ENCODE results near the gene GBF1. TPM values are rescaled to one million over a fixed set of nuclear protein-coding genes. Genes with fewer than 3 reads are reported as not detected.

GBF1 gene
- total RNA-seq, 1 experiment from 2014 or later = 23.7 TPM

DNA sequence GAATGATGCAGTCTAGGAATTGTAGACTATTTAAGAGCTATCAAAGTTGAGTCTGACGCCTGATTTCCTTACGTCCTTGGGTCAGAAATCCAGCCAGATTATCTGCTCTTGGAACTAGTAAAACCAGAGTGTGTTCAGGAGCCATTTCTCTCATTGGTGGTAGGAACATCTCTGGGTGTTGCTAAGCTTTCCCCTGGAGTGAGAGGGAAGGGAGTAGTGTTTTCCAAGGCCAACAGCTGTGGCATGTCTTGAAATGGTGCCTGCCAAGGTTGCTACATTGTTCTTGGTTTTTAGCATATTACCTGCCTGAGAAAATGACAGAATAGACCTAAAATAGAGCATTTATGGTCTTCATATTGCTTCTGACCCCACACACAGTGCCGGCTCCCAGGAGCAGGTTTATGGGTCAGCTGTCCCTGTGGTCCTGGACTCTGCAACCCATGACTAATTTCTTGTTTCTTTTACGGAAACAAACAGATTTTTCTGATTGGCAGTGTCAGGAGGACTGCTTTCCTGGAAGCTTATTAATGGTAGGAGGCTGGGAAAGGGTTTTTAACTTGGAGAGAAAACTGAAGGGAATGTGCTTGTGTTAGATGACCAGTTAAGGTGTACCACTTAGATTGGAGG, 17.5 kb downstream of the GBF1 start:
- H2BK20ac ChIP-seq (ENCODE audit: low read depth, low read length, poor library complexity, severe bottlenecking) = no peak overlapping the region
- Mint-ChIP-seq H3K27ac (no peak overlapping the region), H3K9me3 (no peaks in the 10 kb centered on the region), H3K36me3 (ENCODE audit: insufficient read depth in 1 of 3, low read depth in 3 of 3) (peaks cover 0 to 19% (median 17%) of the 10 kb centered on the region in 3 experiments; a peak in 5 of 7 replicates), H3K27me3 (ENCODE audit: low read depth) (no peaks in the 10 kb centered on the region), H3K4me1 (peaks cover 4% of the 10 kb centered on the region in 2 experiments; a peak in 2 of 4 replicates), H3K4me3 (no peak overlapping the region)
- no peak overlapping the region for H2AFZ ChIP-seq (ENCODE audit: low read length)
- no peak for DNase-seq
- no peaks in the 10 kb centered on the region for H3K9me3 ChIP-seq (ENCODE audit: control insufficient read depth, low read depth, low read length)
- H3K9ac ChIP-seq (ENCODE audit: extremely low read depth, insufficient read length, low read length) = no peak overlapping the region
- H2BK5ac ChIP-seq (ENCODE audit: insufficient read length, low read length) = no peak overlapping the region
- no peak overlapping the region for H2BK120ac ChIP-seq (ENCODE audit: low read depth, low read length, poor library complexity, severe bottlenecking)
- no peak overlapping the region for H2BK15ac ChIP-seq (ENCODE audit: low read depth, low read length)
- no peaks in the 10 kb centered on the region for H3K23me2 ChIP-seq (ENCODE audit: insufficient read length, low read depth, low read length, poor library complexity, severe bottlenecking)
- WGBS (ENCODE audit: extremely low coverage, insufficient read length, low lambda C conversion rate) = no CpG with 5 or more reads among the region's 4 CpGs
- H3K4me2 ChIP-seq (ENCODE audit: insufficient read depth, insufficient read length, low read length) = no peak overlapping the region
- H3K79me1 ChIP-seq (ENCODE audit: insufficient read depth, low read depth, low read length, poor library complexity, severe bottlenecking) = peaks cover 3% of the 10 kb centered on the region
- H3K4me1 ChIP-seq (ENCODE audit: insufficient read depth, low read length) = no peaks in the 10 kb centered on the region
- no peak overlapping the region for H3T11ph ChIP-seq (ENCODE audit: low read length)
- H2BK12ac ChIP-seq (ENCODE audit: insufficient read length, low read depth, low read length) = no peak overlapping the region
- no peak overlapping the region for H4K5ac ChIP-seq (ENCODE audit: insufficient read length, low read depth, low read length)
- H3K56ac ChIP-seq (ENCODE audit: insufficient read length, low read depth, low read length) = no peak overlapping the region
- H3K23ac ChIP-seq (ENCODE audit: insufficient read length, low read depth, low read length) = no peak overlapping the region
- H2AK5ac ChIP-seq (ENCODE audit: insufficient read length, low read length) = no peak overlapping the region
- H4K20me1 ChIP-seq (ENCODE audit: control insufficient read depth, insufficient read depth, insufficient read length) = no peaks in the 10 kb centered on the region
- no peak overlapping the region for H4K8ac ChIP-seq (replicated peaks; ENCODE audit: insufficient read length, low read depth, low read length)
- H3K18ac ChIP-seq (ENCODE audit: insufficient read length, low read depth, low read length) = no peak overlapping the region
- H3K14ac ChIP-seq (ENCODE audit: insufficient read depth, low read length) = no peak overlapping the region
- no peak overlapping the region for H3K4ac ChIP-seq (ENCODE audit: low read depth, low read length)
- no peak overlapping the region for H3K27ac ChIP-seq (ENCODE audit: insufficient read length, low read depth, low read length)
- TF ChIP-seq CTCF (conservative IDR thresholded peaks at IDR 0.05) = no peak
- no peaks in the 10 kb centered on the region for H3K79me2 ChIP-seq (ENCODE audit: insufficient read depth, low read length)
- no peak overlapping the region for H4K91ac ChIP-seq (ENCODE audit: insufficient read length, low read depth, low read length)
- H3K27me3 ChIP-seq (ENCODE audit: insufficient read depth, low read length) = no peaks in the 10 kb centered on the region
